Measurements from ENCODE around the gene ACTN3. TPM values are rescaled to one million over a fixed set of nuclear protein-coding genes. Genes with fewer than 3 reads are reported as not detected.

ACTN3 gene
- polyA plus RNA-seq, 3 donors: not detected

- H3K4me3 ChIP-seq (replicated peaks in 1 of 3; ENCODE audit: low read depth in 2 of 3, low read length in 3 of 3): no peak overlapping the region
- no peaks in the 10 kb centered on the region for H3K9me3 ChIP-seq (replicated peaks in 1 of 2; ENCODE audit: control insufficient read depth in 1 of 2, insufficient read depth in 1 of 2, low read length in 2 of 2)
- no peak for DNase-seq
- no peak overlapping the region for H2AFZ ChIP-seq (ENCODE audit: insufficient read depth, low read depth, low read length, poor library complexity, severe bottlenecking)
- WGBS (ENCODE audit: insufficient coverage): 99% methylated on average over 13 of the region's 13 CpGs
- Mint-ChIP-seq H3K27me3 (ENCODE audit: low read depth in 3 of 3) (no peaks in the 10 kb centered on the region), H3K36me3 (peaks cover 18 to 34% of the 10 kb centered on the region in 2 donors), H3K9me3 (peaks cover 0 to 3% (median 0%) of the 10 kb centered on the region in 7 donors), H3K4me3 (no peak overlapping the region), H3K27ac (peak overlapping the region in 1 of 7 donors; percentile 24), H3K4me1 (no peaks in the 10 kb centered on the region)
- H3K4me2 ChIP-seq (replicated peaks; ENCODE audit: extremely low read depth, low read length, poor library complexity, severe bottlenecking): no peak overlapping the region
- TF ChIP-seq CTCF (IDR thresholded peaks at IDR 0.05): no peak
- H3K36me3 ChIP-seq (replicated peaks in 1 of 2; ENCODE audit: control insufficient read depth in 1 of 2, insufficient read depth in 2 of 2, low read length in 2 of 2): peaks cover 10 to 20% of the 10 kb centered on the region in 2 donors
- intact Hi-C loops (cut with micrococcal nuclease): no loop called here
- no peaks in the 10 kb centered on the region for H3K79me2 ChIP-seq (ENCODE audit: insufficient read depth, low read length)
- no peak overlapping the region for H3K27ac ChIP-seq (ENCODE audit: low read depth in 1 of 2, low read length in 2 of 2)
- no peak overlapping the region for H3K9ac ChIP-seq (ENCODE audit: insufficient read depth, low read length, poor library complexity, severe bottlenecking)
- no peaks in the 10 kb centered on the region for H4K20me1 ChIP-seq (ENCODE audit: insufficient read depth, low read length)
- H3K4me1 ChIP-seq (ENCODE audit: control insufficient read depth in 1 of 2, insufficient read depth in 2 of 2, low read length in 2 of 2): no peaks in the 10 kb centered on the region
- no peaks in the 10 kb centered on the region for H3K27me3 ChIP-seq (ENCODE audit: control insufficient read depth in 2 of 2, insufficient read depth in 2 of 2, low read length in 2 of 2)
Measured at GRCh38 chr11:66529655-66530054, 17.0 kb upstream of the ACTN3 start.

- no peak overlapping the region for H3K4me3 Mint-ChIP-seq
- peak overlapping the region in 1 of 7 donors; percentile 21 for H3K27ac Mint-ChIP-seq
- H3K36me3 ChIP-seq (replicated peaks in 1 of 2; ENCODE audit: control insufficient read depth in 1 of 2, insufficient read depth in 2 of 2, low read length in 2 of 2): peaks cover 10 to 27% of the 10 kb centered on the region in 2 donors
- intact Hi-C loops (cut with micrococcal nuclease): no loop called here
- H3K79me2 ChIP-seq (ENCODE audit: insufficient read depth, low read length): no peaks in the 10 kb centered on the region
- no peak overlapping the region for H3K4me2 ChIP-seq (replicated peaks; ENCODE audit: extremely low read depth, low read length, poor library complexity, severe bottlenecking)
- no peaks in the 10 kb centered on the region for H3K27me3 Mint-ChIP-seq (ENCODE audit: low read depth in 3 of 3)
- H3K4me3 ChIP-seq (replicated peaks in 1 of 3; ENCODE audit: low read depth in 2 of 3, low read length in 3 of 3): no peak overlapping the region
- H2AFZ ChIP-seq (ENCODE audit: insufficient read depth, low read depth, low read length, poor library complexity, severe bottlenecking): no peak overlapping the region
- no peak overlapping the region for H3K9ac ChIP-seq (ENCODE audit: insufficient read depth, low read length, poor library complexity, severe bottlenecking)
- H3K9me3 ChIP-seq (replicated peaks in 1 of 2; ENCODE audit: control insufficient read depth in 1 of 2, insufficient read depth in 1 of 2, low read length in 2 of 2): no peaks in the 10 kb centered on the region
- 98% methylated on average over 6 of the region's 10 CpGs for WGBS (ENCODE audit: insufficient coverage)
- H3K4me1 Mint-ChIP-seq: peaks cover 2% of the 10 kb centered on the region
- no peak for TF ChIP-seq CTCF (IDR thresholded peaks at IDR 0.05)
- no peaks in the 10 kb centered on the region for H3K4me1 ChIP-seq (ENCODE audit: control insufficient read depth in 1 of 2, insufficient read depth in 2 of 2, low read length in 2 of 2)
- no peaks in the 10 kb centered on the region for H3K27me3 ChIP-seq (ENCODE audit: control insufficient read depth in 2 of 2, insufficient read depth in 2 of 2, low read length in 2 of 2)
- no peaks in the 10 kb centered on the region for H4K20me1 ChIP-seq (ENCODE audit: insufficient read depth, low read length)
- DNase-seq: no peak
- H3K27ac ChIP-seq (ENCODE audit: low read depth in 1 of 2, low read length in 2 of 2): no peak overlapping the region
- peaks cover 28 to 39% of the 10 kb centered on the region in 2 donors for H3K36me3 Mint-ChIP-seq
- H3K9me3 Mint-ChIP-seq: peaks cover 0 to 3% (median 0%) of the 10 kb centered on the region in 7 donors
Measured at GRCh38 chr11:66530927-66531709, 15.6 kb upstream of the ACTN3 start.
